Epithelial cell of esophagus (primary cell): ENCODE results near the gene RSRC2.
"Not testable (repeated sequence)": the region's sequence is repeated elsewhere in the genome, so short reads cannot be mapped to it uniquely, and the experiment has no call there.

Source experiments
- DNase-seq: peaks from one replicate; pipeline ENCODE4 v3.0.0; 2010; ENCODE audit warnings: low read depth
- H3K4me3 ChIP-seq: 2 replicates; pipeline ENCODE4 v1.5.1; 2011; ENCODE audit warnings: mild to moderate bottlenecking, low read length, control low read depth
- CTCF ChIP-seq: IDR thresholded peaks from 2 replicates; pipeline ENCODE4 v1.5.1; 2011; ENCODE audit warnings: low read depth, mild to moderate bottlenecking, low read length, control low read depth, inconsistent platforms; ENCODE audit not compliant: insufficient read depth; ENCODE audit errors: missing control alignments

Gene RSRC2

GRCh38 chr12:122518908-122519307 is 7.8 kb downstream of the RSRC2 start:
- no peak for DNase-seq
- TF ChIP-seq CTCF = no peak
- no peak overlapping the region for H3K4me3 ChIP-seq

GRCh38 chr12:122517877-122518276 is 8.9 kb downstream of the RSRC2 start:
- H3K4me3 ChIP-seq = no peak overlapping the region
- TF ChIP-seq CTCF = no peak
- peak; percentile 55 for DNase-seq

- H3K4me3 ChIP-seq = no peak overlapping the region
- TF ChIP-seq CTCF = no peak
- DNase-seq = no peak
These were observed 10.0 kb downstream of the RSRC2 start for GRCh38 chr12:122516544-122517361.

GRCh38 chr12:122515275-122515674 is 11.5 kb downstream of the RSRC2 start:
- no peak overlapping the region for H3K4me3 ChIP-seq
- TF ChIP-seq CTCF = no peak
- DNase-seq = no peak

- DNase-seq = no peak
- no peak overlapping the region for H3K4me3 ChIP-seq
- no peak for TF ChIP-seq CTCF
These were observed 13.1 kb downstream of the RSRC2 start for GRCh38 chr12:122513660-122514059.

- not testable (repeated sequence) for H3K4me3 ChIP-seq, DNase-seq
These were observed 13.7 kb downstream of the RSRC2 start for GRCh38 chr12:122513028-122513427.

- DNase-seq = no peak
- TF ChIP-seq CTCF = no peak
- H3K4me3 ChIP-seq = no peak overlapping the region
These were observed 18.6 kb downstream of the RSRC2 start for GRCh38 chr12:122508163-122508562.
